Endodermal cell (in vitro differentiated cells): ENCODE results near the gene GRM8. TPM values are rescaled to one million over a fixed set of nuclear protein-coding genes. Genes with fewer than 3 reads are reported as not detected.

Experiments
- DNase-seq: peaks from one replicate; pipeline ENCODE4 v3.0.0-alpha.2; 2017
- H3K27ac ChIP-seq: 2 replicates; pipeline ENCODE4 v1.5.1; 2013; ENCODE audit warnings: mild to moderate bottlenecking, low read depth, low read length, moderate library complexity
- H3K27me3 ChIP-seq: 2 replicates; pipeline ENCODE4 v1.6.1; 2013; ENCODE audit warnings: mild to moderate bottlenecking, low read length, moderate library complexity; ENCODE audit not compliant: insufficient read depth, control insufficient read depth, poor library complexity, severe bottlenecking
- H3K36me3 ChIP-seq: 2 replicates; pipeline ENCODE4 v1.7.0; 2013; ENCODE audit warnings: mild to moderate bottlenecking, low read length, moderate library complexity; ENCODE audit not compliant: control insufficient read depth, insufficient read depth
- H3K4me1 ChIP-seq: one replicate; pipeline ENCODE4 v1.7.0; 2013; ENCODE audit warnings: low read length; ENCODE audit not compliant: control insufficient read depth, insufficient read depth
- H3K4me3 ChIP-seq: 2 replicates; pipeline ENCODE4 v1.5.1; 2013; ENCODE audit warnings: mild to moderate bottlenecking, low read length, moderate library complexity
- H3K9ac ChIP-seq: 2 replicates; pipeline ENCODE4 v1.6.1; 2013; ENCODE audit warnings: mild to moderate bottlenecking, low read length, moderate library complexity; ENCODE audit not compliant: poor library complexity, severe bottlenecking; ENCODE audit errors: extremely low read depth
- H3K9me3 ChIP-seq: 2 replicates; pipeline ENCODE4 v1.6.1; 2013; ENCODE audit warnings: mild to moderate bottlenecking, low read length, moderate library complexity; ENCODE audit not compliant: control insufficient read depth
- H3K27ac Mint-ChIP-seq: 2 replicates; pipeline ENCODE4 v1.8.0; 2020; ENCODE audit warnings: mixed read lengths
- H3K27me3 Mint-ChIP-seq: 2 replicates; pipeline ENCODE4 v1.8.0; 2021; ENCODE audit warnings: mild to moderate bottlenecking, mixed read lengths; ENCODE audit not compliant: insufficient read depth
- H3K36me3 Mint-ChIP-seq: 2 replicates; pipeline ENCODE4 v1.8.0; 2020; ENCODE audit warnings: low read depth, mixed read lengths
- H3K4me1 Mint-ChIP-seq: 2 replicates; pipeline ENCODE4 v1.8.0; 2020; ENCODE audit warnings: mixed read lengths
- H3K4me3 Mint-ChIP-seq: 2 replicates; pipeline ENCODE4 v1.8.0; 2020; ENCODE audit warnings: mild to moderate bottlenecking, moderate library complexity, mixed read lengths
- H3K9me3 Mint-ChIP-seq: 2 replicates; pipeline ENCODE4 v1.8.0; 2020; ENCODE audit warnings: mild to moderate bottlenecking, mixed read lengths
- CTCF ChIP-seq: fragments of 200-600 bp; sonication (generic); conservative IDR thresholded peaks from 2 replicates; pipeline ENCODE4 v1.5.0; 2021; ENCODE audit warnings: antibody characterized with exemption, mild to moderate bottlenecking
- WGBS, 2 experiments: methylation state at CpG; one replicate each; pipeline versions ENCODE4 v1.1.5 to v1.1.7; 2013; ENCODE audit warnings: missing lambda C conversion rate in 2 of 2, mixed read lengths in 1 of 2; ENCODE audit not compliant: insufficient coverage in 1 of 2, insufficient read length in 1 of 2; 5-methylcytosine and 5-hydroxymethylcytosine counted together
- total RNA-seq, 2 donors: library from RNA; stranded (reverse); fragmentation: NEBNext Ultra II Directional in 1 of 2; extraction: Animal tissue kit (Norgen Biotek cat#: 25700) in 1 of 2; gene quantifications; 2 replicates in 1 of 2; 3 replicates in 1 of 2; pipeline ENCODE4 v1.2.1, GENCODE V29; 2021

GRM8 gene
- total RNA-seq, 2 donors from 2014 or later = 0.93 to 2.0 TPM

GRCh38 chr7:127047521-127047920 is 205.2 kb downstream of the GRM8 start:
- Mint-ChIP-seq H3K27ac (no peak overlapping the region), H3K9me3 (peaks cover 2% of the 10 kb centered on the region), H3K4me1 (no peaks in the 10 kb centered on the region), H3K36me3 (no peaks in the 10 kb centered on the region), H3K27me3 (peaks cover 4% of the 10 kb centered on the region), H3K4me3 (no peak overlapping the region)
- no peak for TF ChIP-seq CTCF
- H3K27me3 ChIP-seq = no peaks in the 10 kb centered on the region
- DNase-seq = no peak
- no peak overlapping the region for H3K9ac ChIP-seq
- H3K4me3 ChIP-seq = no peak overlapping the region
- no peaks in the 10 kb centered on the region for H3K36me3 ChIP-seq
- H3K27ac ChIP-seq = no peak overlapping the region
- H3K9me3 ChIP-seq = no peaks in the 10 kb centered on the region
- no peaks in the 10 kb centered on the region for H3K4me1 ChIP-seq

- Histone ChIP-seq H3K9me3 (no peaks in the 10 kb centered on the region), H3K27ac (no peak overlapping the region), H3K9ac (no peak overlapping the region), H3K4me3 (no peak overlapping the region), H3K27me3 (no peaks in the 10 kb centered on the region), H3K4me1 (no peaks in the 10 kb centered on the region), H3K36me3 (no peaks in the 10 kb centered on the region)
- Mint-ChIP-seq H3K4me1 (peaks cover 2% of the 10 kb centered on the region), H3K27ac (no peak overlapping the region), H3K36me3 (no peaks in the 10 kb centered on the region), H3K27me3 (peaks cover 3% of the 10 kb centered on the region), H3K4me3 (no peak overlapping the region), H3K9me3 (peaks cover 4% of the 10 kb centered on the region)
- WGBS, 2 experiments = 83 to 91% methylated on average over 2 to 7 of the region's 7 CpGs
- no peak for DNase-seq
- no peak for TF ChIP-seq CTCF
Observed at GRCh38 chr7:127041689-127042452, 210.9 kb downstream of the GRM8 start.

GRCh38 chr7:127040042-127040441 is 212.7 kb downstream of the GRM8 start:
- peaks cover 3% of the 10 kb centered on the region for H3K27me3 Mint-ChIP-seq
- peaks cover 4% of the 10 kb centered on the region for H3K9me3 Mint-ChIP-seq
- no peaks in the 10 kb centered on the region for H3K36me3 ChIP-seq
- no peaks in the 10 kb centered on the region for H3K27me3 ChIP-seq
- H3K4me1 ChIP-seq = no peaks in the 10 kb centered on the region
- no peak for TF ChIP-seq CTCF
- 83 to 92% methylated on average over 2 of the region's 2 CpGs for WGBS, 2 experiments
- H3K4me1 Mint-ChIP-seq = peaks cover 5% of the 10 kb centered on the region
- H3K9ac ChIP-seq = no peak overlapping the region
- H3K27ac Mint-ChIP-seq = no peak overlapping the region
- no peaks in the 10 kb centered on the region for H3K9me3 ChIP-seq
- no peaks in the 10 kb centered on the region for H3K36me3 Mint-ChIP-seq
- H3K27ac ChIP-seq = no peak overlapping the region
- H3K4me3 ChIP-seq = no peak overlapping the region
- DNase-seq = no peak
- no peak overlapping the region for H3K4me3 Mint-ChIP-seq
